Measurements from ENCODE around the gene VIPAS39.

Gene VIPAS39

DNA sequence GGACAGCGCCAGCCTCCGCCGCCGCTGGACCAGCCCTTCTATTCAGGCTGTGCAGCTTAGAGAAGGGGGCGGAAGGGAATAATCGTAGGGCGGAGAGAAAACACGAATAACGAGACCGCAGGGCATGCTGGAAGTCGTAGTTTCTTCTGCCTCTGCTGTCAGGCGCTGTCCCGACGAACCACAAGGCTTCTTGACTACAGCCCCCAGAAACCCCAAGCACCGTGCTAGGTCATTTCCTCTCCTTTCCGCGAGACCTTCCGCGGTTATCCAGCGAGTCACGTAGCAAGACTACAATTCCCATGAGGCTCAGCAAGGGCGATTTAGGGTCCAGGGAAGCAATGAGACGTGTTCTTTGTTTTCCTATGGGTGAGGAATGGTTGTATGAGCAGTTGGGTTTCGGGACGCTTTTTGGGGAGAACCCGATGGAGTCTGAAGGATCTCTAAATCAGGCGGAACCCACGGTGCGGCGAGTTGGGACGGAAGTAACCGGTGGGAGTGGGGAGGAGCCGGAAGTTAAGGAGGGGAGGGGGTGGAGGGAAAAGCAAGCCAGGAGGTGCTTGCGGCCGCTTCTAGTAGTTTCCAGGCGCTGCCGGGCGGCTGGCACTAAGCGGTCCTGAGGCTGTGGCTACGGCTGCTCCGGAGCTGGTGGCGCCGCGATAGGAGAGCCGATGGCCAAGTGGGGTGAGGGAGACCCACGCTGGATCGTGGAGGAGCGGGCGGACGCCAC is at the start of gene VIPAS39, which contains the start of gene AHSA1:
Gene VIPAS39 (minus strand): TSS at position 80 of the 727 bp plus-strand sequence. CDS start 3,499 bp downstream, outside the sequence.
Gene AHSA1 (plus strand): TSS at position 572 of the 727 bp plus-strand sequence. CDS start 97 bp downstream, at position 669.
- DNase-seq (ENCODE audit: insufficient read length, low spot score) (peak; percentile 85), FAIRE-seq (peak; percentile 95)

DNA sequence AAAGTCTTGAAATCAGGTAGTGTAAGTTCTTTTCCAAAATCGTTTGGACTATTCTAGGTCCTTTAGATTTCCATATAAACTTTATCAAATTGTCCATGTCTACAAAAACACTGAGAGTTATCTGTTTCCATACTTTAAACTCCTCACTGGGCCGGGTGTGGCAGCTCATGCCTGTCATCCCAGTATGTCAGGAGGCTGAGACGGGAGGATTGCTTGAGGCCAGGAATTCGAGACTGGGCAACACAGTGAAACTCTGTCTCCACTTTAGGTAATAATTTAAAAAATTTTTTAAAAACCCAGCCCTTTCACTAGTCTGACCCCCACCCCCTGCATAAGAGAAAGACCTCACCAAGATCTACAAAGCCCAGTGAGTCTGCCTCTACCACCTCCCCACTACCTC is 47.6 kb upstream of the VIPAS39 start:
- FAIRE-seq = no peak
- no peak for DNase-seq (ENCODE audit: insufficient read length, low spot score)

DNA sequence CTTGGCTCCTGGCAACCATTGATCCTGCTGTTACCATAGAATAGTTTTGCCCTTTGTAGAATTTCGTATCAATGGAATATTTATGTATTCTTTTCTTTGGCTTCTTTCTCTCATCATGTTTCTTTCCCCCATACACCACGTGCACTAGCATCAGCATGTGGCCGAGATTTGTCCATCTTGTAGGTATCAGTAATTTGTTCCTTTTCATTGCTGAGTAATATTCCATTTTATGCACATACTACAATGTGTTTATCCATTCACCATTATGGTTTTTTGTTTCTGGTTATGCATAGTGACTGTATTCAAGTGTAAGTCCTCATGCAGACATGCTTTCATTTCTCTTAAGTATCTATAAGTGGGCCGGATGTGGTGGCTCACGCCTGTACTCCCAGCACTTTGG is 45.7 kb upstream of the VIPAS39 start:
- DNase-seq (ENCODE audit: insufficient read length, low spot score) = no peak
- FAIRE-seq = no peak

- DNase-seq (ENCODE audit: insufficient read length, low spot score) = no peak
- FAIRE-seq = no peak
Measured at GRCh38 chr14:77502109-77502782, 44.8 kb upstream of the VIPAS39 start.

- DNase-seq (ENCODE audit: insufficient read length, low spot score) = peak; percentile 41
Measured at GRCh38 chr14:77498984-77499527, 41.7 kb upstream of the VIPAS39 start.

GRCh38 chr14:77498120-77498979 is 40.9 kb upstream of the VIPAS39 start, which contains the start of gene ISM2:
Gene ISM2 (minus strand): TSS chr14:77498816. CDS start chr14:77498793, 23 bp downstream.
- FAIRE-seq (no peak), DNase-seq (ENCODE audit: insufficient read length, low spot score) (peak; percentile 65)

More at GRCh38 chr14:77498984-77499527, 41.7 kb upstream of the VIPAS39 start:
- no peak for FAIRE-seq

GRCh38 chr14:77495334-77495733 is 37.9 kb upstream of the VIPAS39 start:
- DNase-seq (ENCODE audit: insufficient read length, low spot score) (no peak), FAIRE-seq (no peak)

DNA sequence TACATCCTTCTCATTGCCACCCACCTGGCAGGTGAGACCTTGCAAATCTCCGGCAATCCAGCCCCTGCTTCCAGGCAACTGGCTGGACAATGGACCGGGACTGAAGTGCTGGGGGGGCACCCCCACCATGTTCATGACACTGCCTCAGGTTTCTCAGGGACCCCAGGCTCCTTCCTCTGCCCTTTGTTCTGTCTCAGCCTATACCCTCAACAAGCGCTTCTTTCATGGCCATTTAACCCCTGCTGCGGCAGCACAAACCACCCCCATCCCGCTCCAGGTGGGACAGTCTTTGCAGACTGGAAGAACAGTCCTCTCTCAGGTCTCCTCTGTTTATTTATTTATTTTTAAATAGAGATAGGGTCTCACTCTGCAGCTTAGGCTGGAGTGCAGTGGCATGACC is 33.7 kb upstream of the VIPAS39 start:
- no peak for DNase-seq (ENCODE audit: insufficient read length, low spot score)

GRCh38 chr14:77490347-77490986 is 33.1 kb upstream of the VIPAS39 start:
- FAIRE-seq = no peak
- DNase-seq (ENCODE audit: insufficient read length, low spot score) = no peak

More for the DNA sequence above, 33.7 kb upstream of the VIPAS39 start:
- no peak for FAIRE-seq

- no peak for DNase-seq (ENCODE audit: insufficient read length, low spot score)
- FAIRE-seq = no peak
Measured at GRCh38 chr14:77489041-77489440, 31.6 kb upstream of the VIPAS39 start.

GRCh38 chr14:77488558-77488957 is 31.2 kb upstream of the VIPAS39 start:
- FAIRE-seq = no peak
- DNase-seq (ENCODE audit: insufficient read length, low spot score) = no peak

DNA sequence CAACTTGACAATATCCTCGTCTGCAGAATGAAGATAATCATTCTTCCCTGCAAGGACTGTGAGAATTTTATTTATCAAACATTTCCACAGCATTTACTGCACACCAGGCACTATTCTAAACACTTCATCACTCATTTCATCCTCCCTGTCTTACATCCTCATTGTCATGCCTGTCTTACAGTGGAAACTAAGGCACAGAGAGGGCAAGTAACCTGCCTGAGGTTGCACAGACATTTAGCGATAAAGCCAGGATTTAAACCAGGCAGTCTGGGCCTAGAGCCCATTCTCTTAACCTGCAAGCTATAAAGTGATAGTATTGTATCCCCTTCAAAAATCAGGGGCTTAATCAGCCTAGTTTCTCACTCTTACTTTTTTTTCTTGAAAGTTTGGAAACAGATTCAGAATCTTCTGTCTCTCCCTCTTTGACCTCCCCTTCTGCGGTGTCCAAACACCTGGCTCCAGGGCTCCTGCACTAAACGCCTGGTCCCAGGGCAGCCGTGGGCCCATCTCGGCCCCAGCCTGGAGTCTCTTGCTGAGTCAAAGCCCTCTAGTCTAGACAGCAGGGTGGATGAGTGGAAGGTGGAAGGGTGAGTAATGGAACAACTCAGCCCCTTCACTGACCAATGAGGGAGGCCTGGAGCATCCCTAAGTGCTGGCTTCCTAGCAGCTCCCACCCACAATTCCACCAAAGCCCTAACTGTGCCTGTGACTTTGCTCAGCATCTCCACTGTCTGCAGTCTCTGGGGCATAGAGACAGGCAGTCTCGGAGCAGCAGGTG is 28.7 kb upstream of the VIPAS39 start:
- no peak for DNase-seq (ENCODE audit: insufficient read length, low spot score)

GRCh38 chr14:77485256-77485655 is 27.9 kb upstream of the VIPAS39 start:
- no peak for FAIRE-seq
- no peak for DNase-seq (ENCODE audit: insufficient read length, low spot score)

More for the DNA sequence above, 28.7 kb upstream of the VIPAS39 start:
- no peak for FAIRE-seq

DNA sequence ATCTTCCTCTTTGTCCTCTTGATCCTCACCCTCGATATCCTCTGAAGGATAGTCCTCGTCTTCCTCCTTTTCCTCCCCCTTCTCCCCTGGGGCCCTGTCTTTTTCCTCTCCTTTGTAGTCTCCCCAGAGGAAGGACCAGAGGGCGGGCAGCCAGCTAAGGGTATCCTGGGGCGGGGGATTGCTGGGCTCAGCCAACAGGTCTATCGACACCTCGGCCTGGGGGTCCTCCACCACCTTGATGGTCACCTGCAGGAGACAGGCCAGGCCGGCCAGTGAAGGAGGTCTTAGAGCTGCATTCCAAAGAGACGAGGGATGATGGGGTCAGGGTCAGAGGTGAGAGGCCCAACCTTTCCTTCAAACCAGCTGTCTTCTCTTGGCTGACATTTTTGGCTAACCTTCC is 25.0 kb upstream of the VIPAS39 start:
- FAIRE-seq (no peak), DNase-seq (ENCODE audit: insufficient read length, low spot score) (no peak)

GRCh38 chr14:77478796-77479195 is 21.4 kb upstream of the VIPAS39 start:
- peak; percentile 46 for DNase-seq (ENCODE audit: insufficient read length, low spot score)
- FAIRE-seq = peak; percentile 65

GRCh38 chr14:77478029-77478428 is 20.6 kb upstream of the VIPAS39 start:
- DNase-seq (ENCODE audit: insufficient read length, low spot score) (no peak), FAIRE-seq (no peak)

- no peak for DNase-seq (ENCODE audit: insufficient read length, low spot score)
- FAIRE-seq = no peak
Measured at GRCh38 chr14:77475432-77476115, 18.2 kb upstream of the VIPAS39 start.

GRCh38 chr14:77474479-77475177 is 17.2 kb upstream of the VIPAS39 start:
- no peak for FAIRE-seq

More at GRCh38 chr14:77474479-77475177, 17.2 kb upstream of the VIPAS39 start:
- DNase-seq (ENCODE audit: insufficient read length, low spot score) = no peak

Data from GM19239 (cell line).